Hepatocyte (in vitro differentiated cells): ENCODE results near the gene PCBP3. TPM values are rescaled to one million over a fixed set of nuclear protein-coding genes. Genes with fewer than 3 reads are reported as not detected.

ENCODE experiments used
- DNase-seq: peaks from one replicate; pipeline ENCODE4 v3.0.0-alpha.2; 2016; ENCODE audit warnings: low spot score
- H2AFZ ChIP-seq: fragments of 200-600 bp; sonication (generic); 2 replicates; pipeline ENCODE4 v1.6.0; 2016; ENCODE audit warnings: antibody characterized with exemption, mild to moderate bottlenecking
- H3K27ac ChIP-seq: fragments of 200-600 bp; sonication (generic); 2 replicates; pipeline ENCODE4 v1.5.1; 2016; ENCODE audit warnings: mild to moderate bottlenecking
- H3K27me3 ChIP-seq: fragments of 200-600 bp; sonication (generic); 2 replicates; pipeline ENCODE4 v1.6.1; 2016
- H3K36me3 ChIP-seq: fragments of 200-600 bp; sonication (generic); replicated peaks from 2 replicates; pipeline ENCODE4 v1.5.1; 2016; ENCODE audit warnings: low read depth; ENCODE audit not compliant: insufficient read depth
- H3K4me1 ChIP-seq: fragments of 200-600 bp; sonication (generic); 2 replicates; pipeline ENCODE4 v1.5.1; 2016; ENCODE audit warnings: mild to moderate bottlenecking, moderate library complexity; ENCODE audit not compliant: insufficient read depth
- H3K4me2 ChIP-seq: fragments of 200-600 bp; sonication (generic); 2 replicates; pipeline ENCODE4 v1.6.0; 2016
- H3K4me3 ChIP-seq: fragments of 200-600 bp; sonication (generic); 2 replicates; pipeline ENCODE4 v1.5.1; 2016; ENCODE audit warnings: mild to moderate bottlenecking
- H3K79me2 ChIP-seq: fragments of 200-600 bp; sonication (generic); 2 replicates; pipeline ENCODE4 v1.6.0; 2017; ENCODE audit warnings: mild to moderate bottlenecking
- H3K9me2 ChIP-seq: fragments of 200-600 bp; sonication (generic); replicated peaks from 2 replicates; pipeline ENCODE4 v1.6.0; 2017; ENCODE audit warnings: mild to moderate bottlenecking; ENCODE audit not compliant: insufficient read depth
- H3K9me3 ChIP-seq: fragments of 200-600 bp; sonication (generic); 2 replicates; pipeline ENCODE4 v1.5.1; 2016; ENCODE audit warnings: low read depth, mild to moderate bottlenecking
- H4K20me1 ChIP-seq: fragments of 200-600 bp; sonication (generic); 2 replicates; pipeline ENCODE4 v1.6.0; 2016; ENCODE audit warnings: mild to moderate bottlenecking; ENCODE audit not compliant: insufficient read depth, poor library complexity, severe bottlenecking
- CTCF ChIP-seq: fragments of 200-600 bp; sonication (generic); IDR thresholded peaks from 2 replicates; pipeline ENCODE4 v1.5.1; 2016; ENCODE audit warnings: antibody characterized with exemption, mild to moderate bottlenecking; ENCODE audit not compliant: poor library complexity
- EZH2 ChIP-seq: fragments of 200-600 bp; sonication (generic); IDR thresholded peaks from 2 replicates; pipeline ENCODE4 v1.6.1; 2016; ENCODE audit warnings: antibody characterized with exemption, mild to moderate bottlenecking, borderline replicate concordance
- EZH2phosphoT487 ChIP-seq: fragments of 200-600 bp; sonication (generic); IDR thresholded peaks from one replicate; pipeline ENCODE4 v1.6.1; 2018; ENCODE audit warnings: antibody characterized with exemption, mild to moderate bottlenecking, low read depth, moderate library complexity; ENCODE audit not compliant: unreplicated experiment, severe bottlenecking
- WGBS: methylation state at CpG from one replicate; pipeline ENCODE4 v1.1.6; 2016; ENCODE audit warnings: low lambda C conversion rate; ENCODE audit errors: missing lambda C conversion rate; 5-methylcytosine and 5-hydroxymethylcytosine counted together
- polyA plus RNA-seq: library from polyadenylated mRNA; unstranded; fragments of >200 nt; fragmentation: Nextera tagmentation; extraction: Ambion mirVana; gene quantifications from 2 replicates; pipeline ENCODE4 v1.2.1, GENCODE V29; 2016
- total RNA-seq: library from RNA; depleted of rRNA; stranded (reverse); fragments of >200 nt; gene quantifications from 2 replicates; pipeline ENCODE4 v1.2.3, GENCODE V29; 2014

The PCBP3 gene
- total and polyA plus RNA-seq, 2 experiments from 2014 or later, result 3.1 to 8.8 TPM

GRCh38 chr21:45893740-45894449 lies 250.4 kb downstream of the PCBP3 start:
- Histone ChIP-seq H3K79me2 (no peaks in the 10 kb centered on the region), H3K27ac (no peak overlapping the region), H3K4me3 (no peak overlapping the region), H3K36me3 (no peaks in the 10 kb centered on the region), H3K4me1 (peaks cover 7% of the 10 kb centered on the region), H3K9me2 (no peaks in the 10 kb centered on the region), H4K20me1 (no peaks in the 10 kb centered on the region), H3K4me2 (no peak overlapping the region), H3K9me3 (no peaks in the 10 kb centered on the region), H2AFZ (no peak overlapping the region), H3K27me3 (no peaks in the 10 kb centered on the region)
- no peak for DNase-seq
- 88% methylated on average over 16 of the region's 16 CpGs for WGBS
- no peak for TF ChIP-seq EZH2phosphoT487
- TF ChIP-seq CTCF, result no peak
- no peak for TF ChIP-seq EZH2

GRCh38 chr21:45894450-45894825 lies 250.9 kb downstream of the PCBP3 start:
- Histone ChIP-seq H2AFZ (no peak overlapping the region), H3K9me3 (no peaks in the 10 kb centered on the region), H3K4me3 (no peak overlapping the region), H3K36me3 (no peaks in the 10 kb centered on the region), H3K27ac (no peak overlapping the region), H3K9me2 (no peaks in the 10 kb centered on the region), H3K4me1 (peaks cover 7% of the 10 kb centered on the region), H3K79me2 (no peaks in the 10 kb centered on the region), H3K4me2 (no peak overlapping the region), H4K20me1 (no peaks in the 10 kb centered on the region), H3K27me3 (no peaks in the 10 kb centered on the region)
- peak; percentile 52 for DNase-seq
- WGBS, result 72% methylated on average over 9 of the region's 9 CpGs
- TF ChIP-seq CTCF, result no peak
- no peak for TF ChIP-seq EZH2phosphoT487
- TF ChIP-seq EZH2, result no peak

- 83% methylated on average over 22 of the region's 22 CpGs for whole genome bisulfite sequencing
- H4K20me1 ChIP-seq, result no peaks in the 10 kb centered on the region
- H3K4me2 ChIP-seq, result no peak overlapping the region
- no peak for DNase-seq
- no peak overlapping the region for H3K4me3 ChIP-seq
- H3K27me3 ChIP-seq, result no peaks in the 10 kb centered on the region
- no peaks in the 10 kb centered on the region for H3K36me3 ChIP-seq
- no peak overlapping the region for H2AFZ ChIP-seq
- H3K27ac ChIP-seq, result no peak overlapping the region
- no peaks in the 10 kb centered on the region for H3K9me2 ChIP-seq
- no peak for TF ChIP-seq EZH2phosphoT487
- no peak for TF ChIP-seq EZH2
- no peak for TF ChIP-seq CTCF
- H3K79me2 ChIP-seq, result no peaks in the 10 kb centered on the region
- no peaks in the 10 kb centered on the region for H3K9me3 ChIP-seq
- peaks cover 7% of the 10 kb centered on the region for H3K4me1 ChIP-seq
Measured at GRCh38 chr21:45894906-45895777, 251.6 kb downstream of the PCBP3 start.
